ENCODE data around the gene CCDC169. TPM values are rescaled to one million over a fixed set of nuclear protein-coding genes. Genes with fewer than 3 reads are reported as not detected.

Gene CCDC169
- total and polyA plus RNA-seq, 4 donors, result 2.1 TPM; not detected in 3

GRCh38 chr13:36251017-36251416, 46.6 kb downstream of the CCDC169 start:
- Histone ChIP-seq H3K4me1 (ENCODE audit: control insufficient read depth in 4 of 4, insufficient read depth in 4 of 4, low read length in 3 of 4) (no peaks in the 10 kb centered on the region), H3K4me3 (ENCODE audit: low read depth in 1 of 3, low read length in 3 of 3) (no peak overlapping the region), H3K9ac (ENCODE audit: low read depth in 1 of 2, low read length in 2 of 2) (no peak overlapping the region), H3K36me3 (ENCODE audit: control insufficient read depth in 4 of 4, insufficient read depth in 3 of 4, low read depth in 1 of 4, low read length in 3 of 4) (no peaks in the 10 kb centered on the region), H3K9me3 (ENCODE audit: control insufficient read depth in 4 of 4, low read length in 3 of 4) (peaks cover 0 to 1% (median 0%) of the 10 kb centered on the region in 4 donors), H3K27me3 (ENCODE audit: control insufficient read depth in 4 of 4, insufficient read depth in 4 of 4, low read length in 3 of 4) (no peaks in the 10 kb centered on the region), H3K27ac (ENCODE audit: low read depth in 1 of 2, low read length in 2 of 2) (no peak overlapping the region)
- no peak for TF ChIP-seq ATF3 (IDR thresholded peaks at IDR 0.05)
- TF ChIP-seq HNF4G (IDR thresholded peaks at IDR 0.05), result no peak
- no peak for TF ChIP-seq YY1 (IDR thresholded peaks at IDR 0.05)
- TF ChIP-seq MAX (IDR thresholded peaks at IDR 0.05), result no peak
- no peak for TF ChIP-seq EGR1 (IDR thresholded peaks at IDR 0.05; ENCODE audit: low read depth in 2 of 2)
- TF ChIP-seq JUND (IDR thresholded peaks at IDR 0.05), result no peak
- no peak for TF ChIP-seq FOXA1 (IDR thresholded peaks at IDR 0.05)
- no peak for TF ChIP-seq FOXA2 (IDR thresholded peaks at IDR 0.05)
- no peak for TF ChIP-seq GABPA (IDR thresholded peaks at IDR 0.05 in 1 of 2, conservative IDR thresholded peaks at IDR 0.05 in 1 of 2)
- no peak for TF ChIP-seq TAF1 (conservative IDR thresholded peaks at IDR 0.05)
- no peak for TF ChIP-seq CTCF (IDR thresholded peaks at IDR 0.05; ENCODE audit: low read depth, low read length, missing input control)
- no peak for TF ChIP-seq RXRA (IDR thresholded peaks at IDR 0.05)
- TF ChIP-seq NR2F2 (IDR thresholded peaks at IDR 0.05), result no peak
- 75% methylated on average over 4 of the region's 4 CpGs for WGBS
- no peak for DNase-seq (ENCODE audit: low spot score)

GRCh38 chr13:36248700-36249099, 48.9 kb downstream of the CCDC169 start:
- H3K9me3 ChIP-seq (ENCODE audit: control insufficient read depth in 4 of 4, low read length in 3 of 4), result peaks cover 0 to 1% (median 0%) of the 10 kb centered on the region in 4 donors
- no peaks in the 10 kb centered on the region for H3K27me3 ChIP-seq (ENCODE audit: control insufficient read depth in 4 of 4, insufficient read depth in 4 of 4, low read length in 3 of 4)
- no peak overlapping the region for H3K4me3 ChIP-seq (ENCODE audit: low read depth in 1 of 3, low read length in 3 of 3)
- no peaks in the 10 kb centered on the region for H3K36me3 ChIP-seq (ENCODE audit: control insufficient read depth in 4 of 4, insufficient read depth in 3 of 4, low read depth in 1 of 4, low read length in 3 of 4)
- H3K9ac ChIP-seq (ENCODE audit: low read depth in 1 of 2, low read length in 2 of 2), result no peak overlapping the region
- no peak for TF ChIP-seq JUND (IDR thresholded peaks at IDR 0.05)
- TF ChIP-seq YY1 (IDR thresholded peaks at IDR 0.05), result no peak
- no peak for TF ChIP-seq RAD21 (IDR thresholded peaks at IDR 0.05)
- no peak for TF ChIP-seq MAX (IDR thresholded peaks at IDR 0.05)
- TF ChIP-seq ZBTB33 (IDR thresholded peaks at IDR 0.05), result no peak
- TF ChIP-seq FOXA2 (IDR thresholded peaks at IDR 0.05), result no peak
- TF ChIP-seq EGR1 (IDR thresholded peaks at IDR 0.05; ENCODE audit: low read depth in 2 of 2), result no peak
- TF ChIP-seq HNF4A (conservative IDR thresholded peaks at IDR 0.05), result no peak
- TF ChIP-seq HNF4G (IDR thresholded peaks at IDR 0.05), result no peak
- TF ChIP-seq CTCF (IDR thresholded peaks at IDR 0.05; ENCODE audit: low read depth, low read length, missing input control), result no peak
- TF ChIP-seq NR2F2 (IDR thresholded peaks at IDR 0.05), result no peak
- TF ChIP-seq SP1 (IDR thresholded peaks at IDR 0.05), result no peak
- no peak for DNase-seq (ENCODE audit: low spot score)
- H3K27ac ChIP-seq (ENCODE audit: low read depth in 1 of 2, low read length in 2 of 2), result no peak overlapping the region
- no peaks in the 10 kb centered on the region for H3K4me1 ChIP-seq (ENCODE audit: control insufficient read depth in 4 of 4, insufficient read depth in 4 of 4, low read length in 3 of 4)

All from liver (tissue), 9 donors.